Immature natural killer cell (primary cell): ENCODE measurements around the gene DHRS1. TPM values are rescaled to one million over a fixed set of nuclear protein-coding genes. Genes with fewer than 3 reads are reported as not detected.

ENCODE experiments used
- DNase-seq, 3 donors: peaks; one replicate each; pipeline ENCODE4 v3.0.0; 2022; ENCODE audit warnings: mixed read lengths in 1 of 3
- H3K27ac Mint-ChIP-seq, 6 donors: one replicate each; pipeline ENCODE4 v1.8.0; 2020; ENCODE audit warnings: mixed read lengths in 6 of 6, mild to moderate bottlenecking in 5 of 6, inconsistent platforms in 4 of 6, moderate library complexity in 3 of 6
- H3K27me3 Mint-ChIP-seq, 3 donors: one replicate each; pipeline ENCODE4 v1.8.0; 2020 to 2021; ENCODE audit warnings: low read depth in 3 of 3, mild to moderate bottlenecking in 3 of 3, mixed read lengths in 3 of 3, moderate library complexity in 3 of 3, inconsistent platforms in 1 of 3
- H3K36me3 Mint-ChIP-seq, 3 donors: one replicate each; pipeline ENCODE4 v1.8.0; 2020; ENCODE audit warnings: mixed read lengths in 3 of 3, inconsistent platforms in 2 of 3, mild to moderate bottlenecking in 2 of 3
- H3K4me1 Mint-ChIP-seq, 2 donors: one replicate each; pipeline ENCODE4 v1.8.0; 2020; ENCODE audit warnings: inconsistent platforms in 2 of 2, mild to moderate bottlenecking in 2 of 2, mixed read lengths in 2 of 2, moderate library complexity in 1 of 2
- H3K4me3 Mint-ChIP-seq, 5 donors: one replicate each; pipeline ENCODE4 v1.8.0; 2020; ENCODE audit warnings: mild to moderate bottlenecking in 5 of 5, mixed read lengths in 5 of 5, inconsistent platforms in 3 of 5, moderate library complexity in 3 of 5
- H3K9me3 Mint-ChIP-seq, 6 donors: one replicate each; pipeline ENCODE4 v1.8.0; 2020; ENCODE audit warnings: mild to moderate bottlenecking in 6 of 6, mixed read lengths in 6 of 6, inconsistent platforms in 4 of 6, moderate library complexity in 3 of 6
- polyA plus RNA-seq, 3 donors: library from polyadenylated mRNA; unstranded; fragments of 300-500 nt; fragmentation: Illumina TruSeq; gene quantifications; one replicate each; pipeline ENCODE4 v1.2.3, GENCODE V29; 2021

DHRS1 gene
- polyA plus RNA-seq, 3 donors from 2014 or later: 31.4 to 35.9 (median 31.7) TPM

DNA sequence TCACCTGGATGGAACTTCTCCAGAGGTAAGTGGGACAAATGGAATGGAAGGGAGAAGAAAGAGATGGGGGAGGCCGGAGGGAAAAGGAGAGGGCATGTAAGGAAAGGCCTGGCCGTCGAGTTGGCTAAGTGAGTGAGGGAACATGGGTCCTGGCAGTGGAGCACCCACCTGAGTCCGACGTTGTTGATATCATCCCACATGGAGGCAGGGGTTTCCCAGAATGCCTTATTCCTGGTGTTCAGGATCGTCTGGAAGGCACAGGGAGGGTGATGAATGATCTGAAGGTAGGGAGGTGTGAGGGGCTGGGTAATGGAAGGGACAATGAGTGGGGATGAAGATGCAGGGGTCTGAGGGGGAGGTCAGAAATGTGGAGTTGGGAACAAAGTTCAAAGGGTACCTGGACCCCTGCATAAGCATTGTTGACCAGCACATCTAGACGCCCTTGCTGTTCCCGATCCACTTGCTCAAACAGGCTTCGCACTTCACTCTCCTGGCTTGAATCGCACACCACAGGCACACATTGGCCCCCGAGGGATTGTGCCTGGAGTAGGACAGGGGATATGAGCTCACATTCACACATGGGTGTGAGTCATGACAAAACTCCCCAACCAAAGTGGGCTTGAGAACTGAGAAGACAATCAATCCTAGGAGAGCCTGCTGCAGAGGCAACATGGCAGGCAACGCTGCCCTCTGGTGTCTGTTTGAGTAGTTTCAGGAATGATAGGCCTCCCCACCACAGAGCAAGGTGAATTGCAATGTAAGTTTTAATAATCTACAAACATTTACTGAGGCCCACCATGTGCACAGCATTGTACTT is 3.0 kb downstream of the DHRS1 start:
- DNase-seq: peak; percentile 72 to 77 (median 75)
- Mint-ChIP-seq H3K27me3 (peaks cover 2 to 8% (median 8%) of the 10 kb centered on the region in 3 donors), H3K4me3 (peak overlapping the region in 2 of 5 donors; percentile 12 to 23), H3K4me1 (peaks cover 44 to 57% of the 10 kb centered on the region in 2 donors), H3K36me3 (peaks cover 13 to 40% (median 14%) of the 10 kb centered on the region in 3 donors), H3K27ac (peak overlapping the region; percentile 73 to 96 (median 82)), H3K9me3 (no peaks in the 10 kb centered on the region)

DNA sequence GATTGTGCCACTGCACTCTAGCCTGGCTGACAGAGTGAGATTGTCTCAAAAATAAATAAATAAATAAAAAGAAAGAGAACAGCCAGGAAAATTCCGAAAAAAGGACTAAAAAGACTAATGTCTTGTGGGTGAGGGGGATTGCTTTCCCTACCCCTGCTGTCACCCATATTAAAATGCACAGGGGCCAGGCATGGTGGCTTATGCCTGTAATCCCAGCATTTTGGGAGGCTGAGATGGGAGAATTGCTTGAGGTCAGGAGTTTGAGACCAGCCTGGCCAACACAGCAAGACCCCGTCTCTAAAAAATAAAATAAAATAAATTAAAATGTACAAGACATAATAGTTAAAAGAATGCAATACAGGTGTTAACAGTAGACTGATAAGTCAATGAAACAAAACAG is 6.1 kb downstream of the DHRS1 start:
- no peak for DNase-seq
- H3K4me3 Mint-ChIP-seq: no peak overlapping the region
- peaks cover 21 to 39% of the 10 kb centered on the region in 2 donors for H3K4me1 Mint-ChIP-seq
- H3K27me3 Mint-ChIP-seq: peaks cover 0 to 3% (median 2%) of the 10 kb centered on the region in 3 donors
- H3K27ac Mint-ChIP-seq: peak overlapping the region in 1 of 6 donors; percentile 45
- no peaks in the 10 kb centered on the region for H3K9me3 Mint-ChIP-seq
- H3K36me3 Mint-ChIP-seq: peaks cover 18 to 52% (median 22%) of the 10 kb centered on the region in 3 donors

DNA sequence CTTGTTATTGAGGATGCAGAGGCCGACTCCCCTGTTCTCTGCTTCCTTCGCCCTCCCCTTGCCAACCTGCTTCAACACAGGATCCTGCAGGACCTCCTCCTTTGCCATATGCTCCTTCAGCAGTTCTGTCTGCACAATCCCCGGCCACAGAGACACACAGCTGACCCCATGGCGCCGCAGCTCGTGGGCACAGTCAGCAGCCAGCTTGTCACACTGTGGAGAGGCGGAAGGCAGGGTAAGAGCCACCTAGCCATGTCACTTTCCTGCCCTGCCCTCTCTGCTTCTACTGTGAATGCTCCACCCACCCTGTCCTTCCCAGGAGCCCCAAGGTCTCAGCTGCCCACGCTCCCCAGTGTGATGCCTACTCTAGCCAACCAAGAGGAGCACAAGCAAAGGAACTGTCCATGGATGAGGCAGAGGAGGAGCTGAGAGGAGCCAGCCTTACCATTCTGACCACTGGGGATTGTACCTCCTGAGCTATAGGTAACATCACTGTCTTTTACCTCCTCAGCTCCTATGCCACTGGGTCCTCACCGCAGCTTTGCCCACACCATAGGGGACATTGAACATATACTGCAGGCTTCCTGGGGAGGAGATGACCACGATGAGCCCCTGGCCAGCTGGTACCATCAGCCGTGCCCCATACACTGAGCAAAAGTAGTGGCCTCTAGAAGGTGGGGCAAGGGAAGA is 7.3 kb downstream of the DHRS1 start:
- Mint-ChIP-seq H3K27me3 (peaks cover 0 to 2% (median 0%) of the 10 kb centered on the region in 3 donors), H3K27ac (no peak overlapping the region), H3K36me3 (peaks cover 18 to 52% (median 22%) of the 10 kb centered on the region in 3 donors), H3K4me3 (no peak overlapping the region), H3K4me1 (peaks cover 15 to 27% of the 10 kb centered on the region in 2 donors), H3K9me3 (no peaks in the 10 kb centered on the region)
- DNase-seq: no peak

DNA sequence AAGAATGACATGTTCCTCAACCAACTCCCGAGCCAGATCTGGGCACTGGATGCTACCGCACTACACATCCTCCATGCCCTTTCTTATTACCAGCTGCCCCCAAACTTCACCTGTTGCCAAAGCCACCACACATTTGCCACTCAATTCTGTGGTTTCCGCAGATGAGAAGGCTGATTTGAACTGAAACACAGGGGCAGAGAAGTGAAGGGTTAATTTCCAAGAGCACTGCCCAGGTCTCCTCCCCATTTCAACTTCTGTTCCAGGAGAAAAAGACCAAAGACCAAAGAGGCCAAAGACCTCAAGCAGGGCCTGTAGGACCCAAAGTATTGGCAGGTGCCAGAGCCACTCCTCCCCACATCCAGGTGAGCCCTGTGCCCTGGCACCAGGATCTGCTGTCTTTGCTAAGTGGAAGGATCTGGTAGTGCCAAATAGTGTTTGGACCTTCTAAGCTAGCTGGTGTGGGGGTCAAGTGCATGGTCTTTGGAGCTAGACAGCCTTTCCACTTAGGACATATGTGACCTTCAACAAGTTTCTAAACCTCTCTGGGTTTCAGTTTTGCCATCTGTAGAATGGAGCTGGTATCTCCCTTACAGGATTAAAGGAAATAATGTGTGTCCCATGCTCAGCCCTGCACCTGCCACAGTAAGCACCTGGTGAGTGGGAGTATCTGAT is 8.0 kb downstream of the DHRS1 start:
- Mint-ChIP-seq H3K4me3 (no peak overlapping the region), H3K36me3 (peaks cover 15 to 49% (median 22%) of the 10 kb centered on the region in 3 donors), H3K9me3 (no peaks in the 10 kb centered on the region), H3K27ac (no peak overlapping the region), H3K27me3 (peaks cover 0 to 2% (median 0%) of the 10 kb centered on the region in 3 donors), H3K4me1 (peaks cover 8 to 21% of the 10 kb centered on the region in 2 donors)
- no peak for DNase-seq

DNA sequence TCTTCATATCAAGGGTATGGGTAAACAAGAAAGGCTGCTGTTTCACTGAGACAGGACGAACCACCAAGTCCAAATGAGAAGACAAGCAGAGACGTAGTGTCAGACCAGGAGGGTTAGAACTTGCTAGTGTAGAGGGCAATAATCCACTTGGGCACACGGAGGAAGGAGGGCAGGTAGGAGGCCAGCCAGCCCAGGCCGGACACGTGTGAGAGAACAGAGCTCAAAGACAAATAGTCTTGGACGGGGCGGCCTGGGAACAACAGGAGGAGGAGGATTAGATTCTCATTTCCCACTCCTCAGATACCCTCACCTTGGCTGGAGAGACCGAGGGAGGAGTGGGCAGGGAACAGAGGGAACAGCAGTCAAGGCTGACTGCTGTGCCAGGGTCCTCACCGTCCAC is 8.8 kb downstream of the DHRS1 start:
- DNase-seq: no peak
- Mint-ChIP-seq H3K27ac (peak overlapping the region in 3 of 6 donors; percentile 8 to 74 (median 11)), H3K4me3 (no peak overlapping the region), H3K9me3 (no peaks in the 10 kb centered on the region), H3K27me3 (peaks cover 0 to 2% (median 0%) of the 10 kb centered on the region in 3 donors), H3K4me1 (peaks cover 2 to 12% of the 10 kb centered on the region in 2 donors), H3K36me3 (peaks cover 14 to 41% (median 17%) of the 10 kb centered on the region in 3 donors)

GRCh38 chr14:24289649-24290280 is 9.8 kb downstream of the DHRS1 start:
- peaks cover 10 to 35% (median 12%) of the 10 kb centered on the region in 3 donors for H3K36me3 Mint-ChIP-seq
- no peak overlapping the region for H3K4me3 Mint-ChIP-seq
- DNase-seq: peak in 2 of 3 donors; percentile 33 to 38
- peaks cover 2 to 12% of the 10 kb centered on the region in 2 donors for H3K4me1 Mint-ChIP-seq
- peaks cover 0 to 2% (median 0%) of the 10 kb centered on the region in 3 donors for H3K27me3 Mint-ChIP-seq
- peak overlapping the region in 3 of 6 donors; percentile 17 to 51 (median 36) for H3K27ac Mint-ChIP-seq
- H3K9me3 Mint-ChIP-seq: no peaks in the 10 kb centered on the region

DNA sequence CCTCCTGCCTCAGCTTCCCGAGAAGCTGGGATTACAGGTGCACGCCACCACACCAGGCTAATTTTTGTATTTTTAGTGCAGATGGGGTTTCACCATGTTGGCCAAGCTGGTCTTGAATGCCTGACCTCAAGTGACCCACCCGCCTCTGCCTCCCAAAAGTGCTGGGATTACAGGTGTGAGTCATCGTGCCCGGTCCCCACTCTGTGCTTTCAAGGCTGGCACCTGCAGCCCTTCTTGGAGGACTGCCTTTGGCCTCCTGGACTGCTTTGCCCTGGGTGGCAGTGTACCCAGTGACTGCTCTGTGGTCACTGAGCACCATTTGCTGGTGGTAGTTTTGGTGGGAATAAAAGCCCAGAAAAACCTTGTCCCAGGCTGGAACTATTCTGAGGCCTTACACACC is 12.6 kb downstream of the DHRS1 start:
- Mint-ChIP-seq H3K27ac (peak overlapping the region in 1 of 6 donors; percentile 28), H3K4me3 (no peak overlapping the region), H3K9me3 (no peaks in the 10 kb centered on the region), H3K4me1 (peaks cover 2 to 12% of the 10 kb centered on the region in 2 donors), H3K36me3 (peaks cover 9 to 17% (median 12%) of the 10 kb centered on the region in 3 donors), H3K27me3 (peaks cover 0 to 3% (median 1%) of the 10 kb centered on the region in 3 donors)
- DNase-seq: no peak

GRCh38 chr14:24285351-24285750 is 14.2 kb downstream of the DHRS1 start:
- H3K27ac Mint-ChIP-seq: peak overlapping the region in 3 of 6 donors; percentile 10 to 49 (median 45)
- H3K9me3 Mint-ChIP-seq: no peaks in the 10 kb centered on the region
- peaks cover 8 to 15% of the 10 kb centered on the region in 2 donors for H3K4me1 Mint-ChIP-seq
- DNase-seq: no peak
- peaks cover 0 to 3% (median 1%) of the 10 kb centered on the region in 3 donors for H3K27me3 Mint-ChIP-seq
- peaks cover 1 to 2% (median 1%) of the 10 kb centered on the region in 3 donors for H3K36me3 Mint-ChIP-seq
- H3K4me3 Mint-ChIP-seq: no peak overlapping the region

- Mint-ChIP-seq H3K27me3 (peaks cover 0 to 3% (median 1%) of the 10 kb centered on the region in 3 donors), H3K4me1 (peaks cover 6 to 8% of the 10 kb centered on the region in 2 donors), H3K36me3 (no peaks in the 10 kb centered on the region), H3K4me3 (no peak overlapping the region), H3K9me3 (no peaks in the 10 kb centered on the region), H3K27ac (peak overlapping the region in 3 of 6 donors; percentile 10 to 49 (median 45))
- DNase-seq: no peak
Observed at GRCh38 chr14:24284501-24285035, 15.0 kb downstream of the DHRS1 start.

- H3K27me3 Mint-ChIP-seq: peaks cover 0 to 3% (median 1%) of the 10 kb centered on the region in 3 donors
- H3K9me3 Mint-ChIP-seq: no peaks in the 10 kb centered on the region
- H3K27ac Mint-ChIP-seq: peak overlapping the region in 2 of 6 donors; percentile 44 to 81
- DNase-seq: no peak
- H3K4me3 Mint-ChIP-seq: no peak overlapping the region
- no peaks in the 10 kb centered on the region for H3K36me3 Mint-ChIP-seq
- peaks cover 5 to 6% of the 10 kb centered on the region in 2 donors for H3K4me1 Mint-ChIP-seq
Observed at GRCh38 chr14:24283796-24284460, 15.7 kb downstream of the DHRS1 start.

DNA sequence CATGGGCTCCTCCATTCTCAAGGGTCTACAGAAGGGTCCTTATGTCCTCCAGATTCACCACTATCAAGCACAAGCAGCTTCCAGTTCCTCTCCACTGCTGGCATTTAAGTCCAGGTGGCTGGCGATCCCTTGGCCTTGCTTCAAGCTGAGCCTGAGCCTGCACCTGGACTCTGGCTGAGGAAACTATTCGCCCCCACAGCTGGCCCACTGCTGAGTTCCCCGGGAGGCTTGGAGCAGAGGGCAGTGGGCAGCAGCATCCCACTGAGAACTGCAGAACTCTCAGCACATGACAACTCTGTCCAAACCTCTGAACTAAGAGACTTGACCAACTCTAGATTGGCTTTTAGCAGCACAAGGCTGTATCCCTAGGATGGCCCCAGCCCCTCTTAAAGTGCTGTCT is 16.8 kb downstream of the DHRS1 start:
- no peak for DNase-seq
- Mint-ChIP-seq H3K9me3 (no peaks in the 10 kb centered on the region), H3K4me3 (no peak overlapping the region), H3K27me3 (peaks cover 0 to 3% (median 1%) of the 10 kb centered on the region in 3 donors), H3K4me1 (peaks cover 5 to 8% of the 10 kb centered on the region in 2 donors), H3K27ac (peak overlapping the region in 1 of 6 donors; percentile 33), H3K36me3 (no peaks in the 10 kb centered on the region)

DNA sequence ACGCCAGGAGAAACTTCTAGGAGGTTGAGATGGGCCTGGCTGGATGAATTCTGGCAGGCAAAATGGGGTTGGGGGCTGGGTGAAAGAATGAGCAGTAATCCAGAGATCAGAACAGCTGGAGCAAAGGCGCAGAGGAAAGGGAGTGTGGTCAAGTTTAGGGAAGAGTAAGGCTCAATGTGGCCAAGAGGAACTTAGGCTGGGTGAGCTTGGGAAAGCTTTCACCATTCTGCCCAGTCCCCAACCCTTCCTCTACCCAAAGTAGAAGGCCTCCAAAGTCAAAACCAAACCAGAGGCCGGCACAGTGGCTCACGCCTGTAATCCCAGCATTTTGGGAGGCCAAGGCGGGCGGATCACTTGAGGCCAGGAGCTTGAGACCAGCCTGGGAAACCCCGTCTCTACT is 17.9 kb downstream of the DHRS1 start:
- H3K4me1 Mint-ChIP-seq: peaks cover 5 to 8% of the 10 kb centered on the region in 2 donors
- no peak for DNase-seq
- peaks cover 0 to 3% (median 1%) of the 10 kb centered on the region in 3 donors for H3K27me3 Mint-ChIP-seq
- H3K27ac Mint-ChIP-seq: peak overlapping the region in 3 of 6 donors; percentile 5 to 76 (median 43)
- H3K9me3 Mint-ChIP-seq: no peaks in the 10 kb centered on the region
- peaks cover 0 to 6% (median 0%) of the 10 kb centered on the region in 3 donors for H3K36me3 Mint-ChIP-seq
- H3K4me3 Mint-ChIP-seq: no peak overlapping the region
